ENCODE results near the gene FAM216A.
"Not testable (repeated sequence)": the region's sequence is repeated elsewhere in the genome, so short reads cannot be mapped to it uniquely, and the experiment has no call there.

FAM216A gene, protein sequence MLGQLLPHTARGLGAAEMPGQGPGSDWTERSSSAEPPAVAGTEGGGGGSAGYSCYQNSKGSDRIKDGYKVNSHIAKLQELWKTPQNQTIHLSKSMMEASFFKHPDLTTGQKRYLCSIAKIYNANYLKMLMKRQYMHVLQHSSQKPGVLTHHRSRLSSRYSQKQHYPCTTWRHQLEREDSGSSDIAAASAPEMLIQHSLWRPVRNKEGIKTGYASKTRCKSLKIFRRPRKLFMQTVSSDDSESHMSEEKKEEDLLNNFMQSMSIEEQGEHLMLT

GRCh38 chr12:110468214-110469048 is at the start of gene FAM216A, which contains the start of gene GPN3:
FAM216A (plus strand) TSS chr12:110468845; CDS start chr12:110468876, 31 bp downstream.
GPN3 (minus strand) TSS chr12:110468257; CDS start chr12:110468203, 54 bp downstream.
- peak; percentile 93 for DNase-seq (ENCODE audit: low read depth)

GRCh38 chr12:110420644-110421043 is 48.0 kb upstream of the FAM216A start:
- DNase-seq (ENCODE audit: low read depth), result not testable (repeated sequence)

GRCh38 chr12:110421159-110421661 is 47.4 kb upstream of the FAM216A start:
- no peak for DNase-seq (ENCODE audit: low read depth)

DNA sequence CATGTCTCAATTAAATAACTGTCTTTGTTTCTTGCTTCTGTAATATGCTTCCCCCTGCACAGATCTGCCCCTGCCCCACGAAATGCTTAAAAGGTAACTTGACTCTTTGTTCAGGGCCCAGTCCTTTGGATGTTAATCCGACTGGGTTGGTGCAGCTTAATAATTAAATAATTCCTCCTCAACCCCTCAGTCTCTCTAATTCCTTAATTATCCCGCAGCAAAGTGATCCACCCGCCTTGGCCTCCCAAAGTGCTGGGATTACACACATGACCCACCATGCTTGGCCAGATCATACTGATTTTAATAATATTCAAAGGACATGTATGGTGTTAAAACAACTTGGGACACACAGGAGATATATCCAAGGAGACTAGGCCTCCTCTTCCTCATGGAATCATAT is 46.9 kb upstream of the FAM216A start:
- DNase-seq (ENCODE audit: low read depth), result no peak

DNA sequence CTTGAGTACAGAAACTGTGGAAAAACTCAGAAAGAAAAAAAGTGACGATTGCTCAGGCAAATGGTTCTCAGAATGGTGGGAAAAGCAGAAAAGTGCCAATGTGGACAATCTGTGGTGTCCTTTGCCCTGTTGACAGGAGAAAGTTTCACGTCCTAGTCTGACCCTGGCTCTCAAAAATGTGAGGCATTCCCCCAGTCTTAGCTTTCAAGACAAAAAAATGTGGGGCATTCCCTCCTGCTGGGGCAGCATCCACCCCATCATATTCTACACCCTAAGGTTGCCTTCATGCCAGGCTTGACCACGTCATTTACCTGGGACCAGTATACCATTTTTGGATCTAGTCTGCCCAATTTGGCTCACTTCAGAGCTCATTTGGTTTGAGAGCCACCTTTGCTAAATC is 44.4 kb upstream of the FAM216A start:
- no peak for DNase-seq (ENCODE audit: low read depth)

DNA sequence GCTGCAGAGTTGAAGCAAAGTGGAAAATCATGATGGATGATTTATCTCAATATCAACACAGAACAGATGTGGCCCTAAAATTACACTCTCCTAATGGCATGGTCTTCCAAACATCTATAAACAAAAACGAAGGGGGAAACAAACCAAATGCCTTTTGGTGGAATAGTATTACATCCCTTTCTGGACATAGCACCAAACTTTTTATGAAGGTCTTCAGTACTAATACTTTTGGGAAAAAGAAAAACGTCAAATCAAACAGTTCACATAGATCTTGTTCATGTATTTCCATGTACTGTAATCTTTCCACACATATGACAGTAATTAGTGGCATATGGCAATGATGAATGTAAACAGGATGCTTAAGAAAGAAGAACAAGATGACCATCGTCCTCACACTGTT is 42.2 kb upstream of the FAM216A start:
- no peak for DNase-seq (ENCODE audit: low read depth)

DNA sequence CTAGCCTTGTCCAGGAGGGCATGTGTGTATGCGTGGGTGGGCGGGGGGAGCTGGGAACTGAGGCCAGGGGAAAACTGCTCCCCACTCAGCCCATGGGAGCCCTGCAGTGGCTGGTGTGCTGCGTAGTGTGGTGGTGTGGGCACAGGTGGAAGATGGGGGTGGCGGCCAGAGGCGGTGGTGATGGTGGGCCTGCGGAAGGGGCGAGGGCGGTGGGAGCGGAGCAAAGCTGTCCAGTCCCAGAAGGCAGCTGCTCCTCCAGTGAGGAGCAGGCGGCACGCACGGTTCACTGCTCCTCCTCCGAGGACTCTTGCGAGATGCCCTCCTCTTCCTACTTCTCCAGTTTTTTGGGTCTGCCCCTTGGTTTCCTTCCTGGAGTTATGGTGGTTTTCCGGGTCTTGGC is 39.0 kb upstream of the FAM216A start:
- not testable (repeated sequence) for DNase-seq (ENCODE audit: low read depth)

DNA sequence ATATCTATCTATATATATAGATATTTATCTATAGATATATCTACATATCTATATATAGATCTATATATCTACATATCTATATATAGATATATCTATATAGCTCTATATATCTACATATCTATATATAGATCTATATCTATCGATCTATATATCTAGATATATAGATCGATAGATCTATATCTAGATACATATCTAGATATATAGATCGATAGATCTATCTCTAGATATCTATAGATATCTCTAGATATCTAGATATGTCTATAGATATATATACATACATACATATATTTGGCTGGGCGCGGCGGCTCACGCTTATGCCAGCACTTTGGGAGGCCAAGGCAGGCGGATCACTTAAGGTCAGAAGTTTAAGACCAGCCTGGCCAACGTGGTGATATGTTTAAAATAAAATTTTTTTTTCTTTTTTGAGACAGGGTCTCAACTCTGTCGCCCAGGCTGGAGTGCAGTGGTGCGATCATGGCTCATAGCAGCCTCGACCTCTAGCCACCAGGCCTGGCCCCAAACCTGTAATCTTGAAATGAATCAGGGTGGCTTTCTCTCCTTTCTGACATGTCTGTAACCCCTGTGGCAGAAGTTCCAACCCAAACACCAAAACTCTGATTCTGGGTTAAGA is 36.6 kb upstream of the FAM216A start:
- DNase-seq (ENCODE audit: low read depth), result no peak

DNA sequence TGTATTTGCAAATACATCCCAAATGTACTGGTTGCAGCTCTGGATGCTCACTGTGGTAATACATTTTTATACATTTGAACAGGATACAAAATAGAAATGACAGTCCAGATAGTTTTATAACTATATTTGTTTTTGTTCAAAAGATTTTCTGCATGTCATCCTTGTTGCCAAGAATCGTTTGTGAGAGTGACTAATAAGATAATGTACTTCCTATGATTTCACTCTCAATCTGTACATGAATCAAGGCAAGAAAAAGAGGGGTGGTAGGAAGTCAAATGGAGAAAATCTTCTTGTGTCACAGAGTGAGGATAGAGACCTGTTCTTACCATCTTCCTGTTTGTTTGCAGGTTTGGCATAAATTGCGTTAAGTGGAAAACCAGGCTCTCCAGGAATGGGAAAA is 32.4 kb upstream of the FAM216A start:
- no peak for DNase-seq (ENCODE audit: low read depth)

DNA sequence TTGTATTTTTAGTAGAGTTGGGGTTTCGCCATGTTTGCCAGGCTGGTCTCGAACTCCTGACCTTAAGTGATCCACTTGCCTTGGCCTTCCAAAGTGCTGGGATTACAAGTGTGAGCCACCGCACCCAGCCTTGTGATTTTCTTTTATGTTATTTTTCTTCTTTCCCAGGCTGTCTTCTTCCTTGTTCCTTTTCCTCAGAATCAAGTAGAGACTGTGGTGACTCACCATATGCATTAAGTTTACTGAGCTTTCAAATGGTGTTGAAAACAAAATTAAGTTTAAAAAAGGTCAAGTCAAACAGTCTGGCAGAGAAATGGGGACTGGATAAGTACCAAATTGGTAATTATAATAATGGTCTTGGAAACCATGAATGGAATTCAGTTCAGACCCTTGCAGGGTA is 24.2 kb upstream of the FAM216A start:
- DNase-seq (ENCODE audit: low read depth), result no peak

GRCh38 chr12:110449799-110450497 is 18.7 kb upstream of the FAM216A start, which contains the start of gene ARPC3:
ARPC3 (minus strand) TSS chr12:110450337; CDS start chr12:110450260, 77 bp downstream.
- DNase-seq (ENCODE audit: low read depth), result peak; percentile 90

- no peak for DNase-seq (ENCODE audit: low read depth)
Measured at GRCh38 chr12:110451263-110451662, 17.4 kb upstream of the FAM216A start.

DNA sequence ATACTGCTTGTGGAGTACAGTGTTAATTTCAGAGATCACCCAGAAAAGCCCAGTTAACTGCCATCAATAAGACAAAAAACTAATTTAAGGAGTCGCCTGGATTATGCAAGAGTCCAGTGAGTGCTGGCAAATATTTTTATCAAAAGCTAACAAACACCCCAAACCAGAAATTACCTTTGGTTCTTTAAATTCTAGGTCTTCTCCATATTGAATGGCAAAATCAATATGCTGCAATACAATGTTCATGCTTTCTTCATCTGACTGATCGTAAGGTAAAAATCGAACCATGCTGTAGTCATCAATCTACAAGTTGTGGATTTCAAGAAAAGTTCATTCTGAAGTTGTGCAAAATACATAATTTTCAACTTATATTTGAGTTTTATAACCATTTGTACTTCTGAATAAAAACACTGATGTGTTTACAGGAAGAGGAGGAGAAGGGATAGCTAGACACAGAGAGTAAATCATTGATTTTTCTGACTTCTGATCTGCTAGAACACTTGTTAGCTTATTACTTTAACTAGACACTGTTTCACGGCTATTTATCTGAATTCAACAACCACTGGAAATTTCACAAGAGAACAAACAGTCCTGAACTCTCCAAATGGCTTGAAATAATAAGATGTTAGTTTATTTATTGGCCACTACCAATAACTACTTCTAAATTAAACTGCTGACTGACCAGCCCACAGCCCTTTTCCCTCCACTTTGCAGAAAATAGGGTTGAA is 14.9 kb upstream of the FAM216A start:
- DNase-seq (ENCODE audit: low read depth), result no peak

- no peak for DNase-seq (ENCODE audit: low read depth)
Measured at GRCh38 chr12:110458756-110459155, 9.9 kb upstream of the FAM216A start.

DNA sequence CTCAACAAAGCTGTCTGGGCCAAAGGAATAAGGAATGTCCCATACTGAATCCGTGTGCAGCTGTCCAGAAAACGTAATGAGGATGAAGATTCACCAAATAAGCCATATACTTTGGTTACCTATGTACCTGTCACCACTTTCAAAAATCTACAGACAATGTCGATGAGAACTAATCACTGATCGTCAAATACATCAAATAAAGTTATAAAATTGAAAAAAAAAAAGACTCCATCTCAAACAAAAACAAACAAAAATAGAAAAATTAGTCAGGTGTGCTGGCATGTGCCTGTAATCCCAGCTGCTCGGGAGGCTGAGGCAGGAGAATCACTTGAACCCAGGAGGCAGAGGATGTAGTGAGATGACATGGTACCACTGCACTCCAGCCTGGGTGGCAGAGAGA is 7.5 kb upstream of the FAM216A start:
- DNase-seq (ENCODE audit: low read depth), result not testable (repeated sequence)

- no peak for DNase-seq (ENCODE audit: low read depth)
Measured at GRCh38 chr12:110465024-110465423, 3.6 kb upstream of the FAM216A start.

DNA sequence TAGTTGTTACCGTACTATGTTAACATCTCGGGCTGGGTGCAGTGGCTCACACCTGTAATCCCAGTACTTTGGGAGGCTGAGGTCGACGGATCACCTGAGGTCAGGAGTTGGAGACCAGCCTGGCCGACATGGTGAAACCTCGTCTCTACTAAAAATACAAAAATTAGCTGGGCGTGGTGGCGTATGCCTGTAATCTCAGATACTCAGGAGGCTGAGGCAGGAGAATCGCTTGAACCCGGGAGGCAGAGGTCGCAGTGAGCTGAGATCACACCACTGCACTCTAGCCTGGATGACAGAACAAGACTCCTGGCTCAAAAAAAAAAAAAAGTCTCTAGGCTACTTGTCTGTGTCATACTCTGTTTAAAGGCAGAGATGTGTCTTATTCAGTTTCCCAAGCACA is 2.9 kb upstream of the FAM216A start:
- not testable (repeated sequence) for DNase-seq (ENCODE audit: low read depth)

GRCh38 chr12:110466791-110467190 is 1.9 kb upstream of the FAM216A start:
- no peak for DNase-seq (ENCODE audit: low read depth)

DNA sequence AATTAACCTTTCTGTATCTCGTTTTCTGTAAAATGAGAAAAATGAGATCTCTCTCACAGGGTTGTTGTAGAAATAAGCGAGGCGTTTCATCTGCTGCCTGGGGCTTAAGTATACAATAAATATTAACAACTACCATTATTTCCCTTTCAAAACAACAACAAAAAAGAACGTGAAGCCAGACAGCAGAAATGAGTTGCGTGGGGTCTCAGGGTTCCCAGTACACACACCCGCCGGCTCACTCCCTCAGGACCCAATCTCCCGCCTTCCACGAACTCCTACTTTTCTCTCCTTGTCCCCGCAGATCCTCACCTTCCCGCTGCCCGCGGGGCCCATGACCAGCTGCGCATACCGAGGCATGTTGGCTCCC is 815 bp upstream of the FAM216A start:
- no peak for DNase-seq (ENCODE audit: low read depth)

DNA sequence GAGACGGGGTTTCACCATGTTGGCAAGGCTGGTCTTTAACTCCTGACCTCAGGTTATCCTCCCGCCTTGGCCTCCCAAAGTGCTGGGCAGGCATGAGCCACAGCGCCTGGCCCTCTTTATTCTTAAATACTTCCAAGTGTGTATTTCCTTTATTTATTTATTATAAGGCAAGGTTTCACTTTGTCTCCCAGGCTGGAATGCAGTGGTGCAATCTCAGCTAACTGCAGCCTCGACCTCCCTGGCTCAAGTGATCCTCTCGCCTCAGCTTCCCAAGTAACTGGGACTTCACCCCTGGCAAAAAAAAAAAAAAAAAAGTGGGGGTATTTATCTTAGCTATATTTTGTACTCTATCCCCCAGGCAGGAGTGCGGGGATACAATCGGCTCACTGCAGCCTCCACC is 6.8 kb downstream of the FAM216A start:
- DNase-seq (ENCODE audit: low read depth), result no peak

DNA sequence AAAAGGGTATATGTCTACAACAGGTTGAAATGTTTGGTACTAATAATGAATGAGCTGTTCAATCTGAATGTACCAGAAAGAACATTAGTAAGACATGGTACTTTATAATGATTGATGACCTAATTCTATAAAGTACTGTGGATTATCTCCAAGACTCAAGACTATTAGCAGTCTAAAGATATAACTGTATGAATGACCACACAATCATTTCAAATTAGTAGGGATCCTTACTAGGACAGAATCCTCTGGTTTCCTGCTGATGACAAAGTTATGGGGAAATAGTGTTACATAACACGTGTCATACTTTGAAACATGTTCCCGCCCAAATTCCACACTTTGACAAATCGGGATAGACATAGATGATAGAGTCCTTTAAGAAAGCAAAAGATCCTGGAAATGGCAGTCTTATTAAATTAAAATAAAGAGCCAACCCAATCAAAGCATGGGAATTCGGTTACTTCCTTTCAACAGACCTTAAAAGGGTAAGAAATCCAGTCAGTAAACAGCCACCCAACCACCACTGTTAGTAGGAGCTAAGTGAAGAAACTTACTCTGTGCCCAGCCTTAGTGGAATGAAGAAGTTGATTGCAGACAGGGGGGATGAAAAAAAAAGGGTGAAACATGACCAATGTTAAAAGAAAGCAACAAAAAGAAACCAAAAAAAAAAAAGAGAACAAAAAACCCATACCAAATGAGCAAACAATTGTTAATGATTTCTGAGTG is 30.5 kb downstream of the FAM216A start:
- DNase-seq (ENCODE audit: low read depth), result no peak
